Measurements from ENCODE around the gene BAG3. TPM values are rescaled to one million over a fixed set of nuclear protein-coding genes. Genes with fewer than 3 reads are reported as not detected.
"Not testable (repeated sequence)": the region's sequence is repeated elsewhere in the genome, so short reads cannot be mapped to it uniquely, and the experiment has no call there.

Gene BAG3
- polyA plus RNA-seq, 1 donor, result 42.6 TPM

DNA sequence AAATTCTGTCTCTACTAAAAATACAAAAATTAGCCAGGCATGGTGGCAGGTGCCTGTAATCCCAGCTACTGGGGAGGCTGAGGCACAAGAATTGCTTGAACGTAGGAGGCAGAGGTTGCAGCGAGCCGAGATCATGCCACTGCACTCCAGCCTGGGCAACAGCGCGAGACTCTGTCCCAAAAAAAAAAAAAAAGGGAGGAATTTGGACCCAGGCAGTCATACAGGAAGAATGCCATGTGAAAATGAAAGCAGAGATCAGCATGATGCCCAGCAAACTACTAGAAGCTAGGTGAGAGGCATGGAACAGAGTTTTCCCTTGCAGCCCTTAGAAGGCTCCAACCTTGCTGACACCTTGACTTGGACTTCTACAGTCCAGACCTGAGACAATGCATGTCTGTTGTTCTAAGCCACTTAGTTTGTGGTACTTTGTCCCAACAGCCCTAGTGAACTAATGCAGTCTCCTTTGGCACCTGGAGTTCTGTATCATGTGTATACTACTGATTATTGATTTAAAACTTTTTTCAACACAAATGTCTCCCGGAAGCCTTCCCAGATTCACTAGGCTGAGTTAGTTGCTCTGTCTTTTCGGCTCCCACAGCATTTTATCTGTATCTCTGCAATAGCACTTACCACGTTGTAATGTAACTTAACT lies 10.2 kb upstream of the BAG3 start:
- no peak for DNase-seq (ENCODE audit: low read depth)

DNA sequence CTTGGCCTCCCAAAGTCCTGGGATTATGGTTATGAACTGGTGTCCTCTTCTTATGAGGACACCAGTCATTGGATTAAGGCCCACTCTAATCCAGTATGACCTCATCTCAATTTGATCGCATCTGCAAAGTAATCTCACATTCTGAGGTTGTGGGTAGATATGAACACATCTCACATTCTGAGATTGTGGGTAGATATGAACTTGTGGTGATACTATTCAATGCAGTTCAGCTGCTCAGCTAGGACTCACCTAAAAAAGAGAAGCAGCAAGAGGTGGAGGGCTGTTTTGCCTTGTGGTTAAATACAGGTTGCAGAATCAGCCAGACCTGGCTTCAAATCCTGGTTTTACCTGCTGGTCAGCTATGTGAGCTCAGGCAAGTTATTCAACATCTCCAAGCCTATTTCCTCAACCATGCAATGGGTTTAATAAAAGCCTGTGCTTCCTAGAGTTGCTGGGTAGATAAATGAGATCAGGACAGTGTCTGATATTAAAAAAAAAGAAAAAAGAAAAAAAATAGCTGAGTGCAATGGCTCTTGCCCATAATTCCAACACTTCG lies 8.5 kb upstream of the BAG3 start:
- no peak for DNase-seq (ENCODE audit: low read depth)

- DNase-seq (ENCODE audit: low read depth), result no peak
These were observed 7.6 kb upstream of the BAG3 start for GRCh38 chr10:119643306-119644204.

DNA sequence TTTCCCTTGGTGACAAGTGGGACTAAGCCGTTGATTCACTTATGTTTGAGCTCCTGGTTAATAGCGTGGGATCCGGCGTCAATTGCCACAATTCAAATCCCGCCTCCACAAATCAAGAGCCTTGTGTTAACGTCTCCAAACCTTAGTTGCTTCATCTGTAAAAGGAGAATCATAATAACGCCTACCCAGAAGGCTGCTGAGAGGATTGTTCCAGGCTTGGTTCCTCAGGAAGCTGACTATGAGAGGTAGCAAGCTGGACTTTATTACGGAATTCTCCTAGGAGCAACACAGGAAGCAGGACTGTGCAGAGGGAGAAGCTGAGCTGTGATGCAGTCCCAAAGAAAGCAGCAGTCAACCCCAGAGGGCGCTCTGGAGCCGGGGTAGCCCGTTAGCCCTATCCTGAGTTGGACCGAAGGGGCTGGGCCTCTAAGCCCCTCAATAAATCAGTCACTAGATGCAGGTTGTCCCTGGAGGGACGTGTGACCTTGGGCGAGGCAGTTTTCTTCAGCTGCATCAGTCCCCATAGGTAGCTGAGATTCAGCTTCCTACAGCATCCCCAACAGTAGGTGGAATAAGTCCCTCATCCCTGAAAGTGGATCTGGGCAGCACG lies 6.9 kb upstream of the BAG3 start:
- no peak for DNase-seq (ENCODE audit: low read depth)

GRCh38 chr10:119644994-119645393 lies 6.2 kb upstream of the BAG3 start:
- DNase-seq (ENCODE audit: low read depth), result no peak

- DNase-seq (ENCODE audit: low read depth), result no peak
These were observed 1.1 kb upstream of the BAG3 start for GRCh38 chr10:119650062-119650461.

DNA sequence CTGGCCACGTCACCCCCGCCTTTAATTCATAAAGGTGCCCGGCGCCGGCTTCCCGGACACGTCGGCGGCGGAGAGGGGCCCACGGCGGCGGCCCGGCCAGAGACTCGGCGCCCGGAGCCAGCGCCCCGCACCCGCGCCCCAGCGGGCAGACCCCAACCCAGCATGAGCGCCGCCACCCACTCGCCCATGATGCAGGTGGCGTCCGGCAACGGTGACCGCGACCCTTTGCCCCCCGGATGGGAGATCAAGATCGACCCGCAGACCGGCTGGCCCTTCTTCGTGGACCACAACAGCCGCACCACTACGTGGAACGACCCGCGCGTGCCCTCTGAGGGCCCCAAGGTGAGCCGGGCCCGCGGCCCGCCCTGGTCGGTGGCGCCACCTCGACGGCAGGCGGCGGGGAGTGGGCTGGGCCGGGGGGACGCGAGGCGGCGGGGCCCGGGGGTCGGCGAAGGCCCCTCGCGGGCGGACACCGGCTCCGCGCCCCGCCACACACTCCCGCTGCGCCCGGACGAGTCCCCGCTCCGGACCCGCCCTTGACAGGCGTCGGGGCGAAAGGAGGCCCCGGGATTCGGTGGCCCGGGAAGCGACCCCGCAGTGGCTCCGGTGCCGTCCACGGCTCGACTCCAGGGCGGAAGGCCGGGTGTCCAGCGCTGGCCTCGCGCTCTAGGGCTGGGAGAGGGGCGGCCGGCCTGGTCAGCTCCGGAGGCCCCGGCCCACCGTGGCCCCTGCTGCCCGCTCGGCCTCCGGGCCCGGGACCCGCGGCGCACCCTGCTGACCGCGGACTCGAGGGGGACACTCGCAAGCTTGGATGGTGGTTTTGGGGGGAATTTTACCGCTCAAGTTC lies 557 bp downstream of the BAG3 start:
- no peak for DNase-seq (ENCODE audit: low read depth)

GRCh38 chr10:119652361-119652730 lies 1.2 kb downstream of the BAG3 start:
- peak; percentile 54 for DNase-seq (ENCODE audit: low read depth)

DNA sequence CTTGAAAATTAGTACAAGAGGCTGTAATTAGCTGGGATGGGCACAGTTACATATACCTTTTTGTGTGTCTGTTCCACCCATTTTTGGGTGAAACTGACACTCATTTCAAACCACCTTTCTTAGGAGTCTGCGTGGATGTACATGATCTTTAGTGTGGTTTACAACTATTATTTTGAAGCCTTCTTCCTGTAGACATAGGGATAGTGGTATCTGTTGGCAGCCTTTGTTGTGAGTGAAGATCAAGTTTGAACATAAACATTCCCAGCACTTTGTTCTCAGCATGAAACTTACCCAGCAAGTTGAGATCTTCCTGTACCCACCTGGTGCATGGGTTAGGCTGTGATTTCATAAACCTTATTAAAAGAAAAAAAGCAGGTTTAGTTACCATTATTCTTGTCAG lies 2.0 kb downstream of the BAG3 start:
- no peak for DNase-seq (ENCODE audit: low read depth)

GRCh38 chr10:119653916-119654315 lies 2.7 kb downstream of the BAG3 start:
- DNase-seq (ENCODE audit: low read depth), result no peak

GRCh38 chr10:119654540-119654939 lies 3.4 kb downstream of the BAG3 start:
- DNase-seq (ENCODE audit: low read depth), result no peak

DNA sequence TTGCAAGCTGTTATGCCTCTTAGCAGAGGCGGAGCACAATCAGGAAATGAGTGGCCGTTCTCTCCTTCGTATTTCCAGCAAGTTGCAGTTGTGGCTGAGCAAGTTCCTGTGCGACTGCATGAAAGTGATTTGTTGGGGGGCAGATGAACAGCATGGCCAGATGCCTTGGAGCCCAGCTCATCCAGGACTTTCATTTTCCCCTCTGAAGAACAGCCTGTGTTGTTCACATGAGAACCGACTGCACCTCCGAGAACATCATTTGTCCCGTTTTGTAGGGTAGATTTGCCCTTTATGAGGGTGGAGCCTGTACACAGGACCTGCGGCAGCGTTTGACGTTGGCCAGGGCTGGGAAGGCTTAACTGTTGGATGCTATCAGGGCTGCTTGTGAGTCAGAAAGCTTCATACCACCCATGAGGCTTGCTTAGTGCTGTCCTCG lies 4.4 kb downstream of the BAG3 start:
- no peak for DNase-seq (ENCODE audit: low read depth)

GRCh38 chr10:119656760-119657159 lies 5.6 kb downstream of the BAG3 start:
- no peak for DNase-seq (ENCODE audit: low read depth)

DNA sequence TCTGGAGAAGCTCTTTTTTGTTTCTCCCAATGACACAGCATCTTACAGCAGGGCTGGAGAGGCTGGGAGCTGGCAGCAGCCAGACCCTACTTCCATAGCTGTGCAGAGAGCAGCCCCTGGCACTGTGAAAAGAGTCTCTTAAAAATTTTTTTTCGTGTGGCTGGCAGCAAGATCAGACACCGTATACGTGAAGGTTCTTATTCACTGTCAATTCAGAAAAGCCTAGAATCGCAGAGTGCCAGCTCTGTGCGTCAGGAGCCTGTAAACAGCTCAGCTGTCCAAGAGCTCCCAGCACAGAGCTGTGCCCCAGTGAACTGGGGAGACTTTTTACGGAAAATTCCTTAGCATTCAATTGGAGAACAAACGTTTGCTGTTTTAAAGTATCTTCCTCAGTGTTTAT lies 6.5 kb downstream of the BAG3 start:
- no peak for DNase-seq (ENCODE audit: low read depth)

DNA sequence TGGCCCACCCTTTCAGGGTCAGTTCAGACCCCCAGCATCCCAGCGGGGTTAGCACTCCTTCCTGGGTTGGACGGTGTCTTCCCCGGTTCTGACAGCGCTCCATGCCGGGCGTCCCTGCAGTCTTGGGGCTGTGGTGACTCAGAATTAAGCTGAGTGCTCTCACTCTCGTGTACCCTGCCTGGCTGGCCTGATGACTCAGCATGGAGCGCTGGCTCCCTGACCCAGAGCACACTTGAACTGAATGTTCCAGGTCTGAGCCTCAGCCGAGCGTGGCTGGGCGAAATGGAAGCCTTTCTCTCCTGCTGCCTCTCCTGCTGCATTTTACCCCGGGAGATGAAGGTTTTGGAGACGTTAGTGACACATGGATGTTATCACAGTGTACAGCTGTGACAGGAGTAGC lies 7.1 kb downstream of the BAG3 start:
- DNase-seq (ENCODE audit: low read depth), result no peak

- DNase-seq (ENCODE audit: low read depth), result no peak
These were observed 8.8 kb downstream of the BAG3 start for GRCh38 chr10:119659951-119660350.

- DNase-seq (ENCODE audit: low read depth), result not testable (repeated sequence)
These were observed 11.0 kb downstream of the BAG3 start for GRCh38 chr10:119662076-119662605.

GRCh38 chr10:119663866-119664698 lies 12.9 kb downstream of the BAG3 start:
- DNase-seq (ENCODE audit: low read depth), result no peak

DNA sequence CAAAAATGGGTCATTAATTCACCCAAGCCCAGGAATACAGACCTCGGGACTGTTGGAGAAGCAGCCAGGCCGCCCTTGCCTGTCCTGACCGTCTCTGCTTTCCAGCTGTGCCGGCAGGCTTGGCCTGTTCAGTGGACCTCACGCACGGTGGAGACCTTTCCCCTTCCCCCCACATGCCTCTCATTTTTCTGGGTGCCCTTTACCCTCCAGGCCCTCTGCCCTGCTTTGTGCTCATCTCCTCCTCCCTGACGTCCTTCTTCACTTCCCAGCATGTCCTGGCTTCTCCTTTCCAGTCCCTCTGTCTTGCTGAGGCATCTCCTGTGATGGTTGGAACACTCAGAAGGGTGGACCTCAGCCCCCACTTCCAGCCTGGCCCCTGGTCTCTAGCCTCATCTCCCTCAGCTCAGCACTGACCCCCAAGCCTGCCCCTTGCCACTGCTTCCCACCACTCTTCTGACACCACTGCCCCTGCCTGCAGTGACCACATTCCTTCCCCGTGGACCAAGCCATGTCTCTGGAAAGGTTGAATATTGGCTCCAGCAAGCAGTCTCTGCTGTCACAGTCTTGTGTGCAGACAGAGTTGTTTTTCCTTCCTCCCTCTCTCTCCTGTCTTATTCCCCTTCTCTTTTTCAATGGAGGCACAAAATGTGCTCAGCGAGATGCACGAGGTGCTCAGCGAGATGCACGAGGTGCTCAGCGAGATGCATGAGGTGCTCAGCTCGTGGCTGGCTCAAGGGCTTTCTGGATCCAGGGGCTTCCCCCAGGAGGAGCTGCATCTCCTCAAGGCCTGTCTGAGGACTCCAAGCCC lies 14.9 kb downstream of the BAG3 start:
- DNase-seq (ENCODE audit: low read depth), result no peak

DNA sequence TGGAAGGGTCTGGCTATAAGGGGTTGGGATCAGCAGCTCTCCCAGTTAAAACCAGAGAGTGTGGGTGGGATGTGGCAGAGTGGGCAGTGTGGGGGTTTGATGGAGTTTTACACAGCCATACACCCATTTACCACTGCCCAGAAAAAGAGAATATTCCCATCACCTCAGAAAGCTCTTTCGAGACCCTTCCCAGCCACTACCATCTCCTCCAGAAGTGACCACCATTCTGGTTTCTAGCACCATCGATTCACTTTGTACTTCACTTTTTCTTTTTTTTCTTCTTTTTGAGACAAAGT lies 15.5 kb downstream of the BAG3 start:
- DNase-seq (ENCODE audit: low read depth), result no peak

Measured in forelimb muscle (tissue), 1 donor.